Choroid plexus epithelial cell (primary cell): ENCODE data around the gene PPM1J.

Experiments
- DNase-seq: peaks from one replicate; pipeline ENCODE4 v3.0.0-alpha.2; 2010; ENCODE audit warnings: low read depth
- H3K4me3 ChIP-seq: 2 replicates; pipeline ENCODE4 v1.5.1; 2011; ENCODE audit warnings: low read depth, mild to moderate bottlenecking, control low read depth, low read length, moderate library complexity
- TF ChIP-seq, protein P1 (sequence below): conservative IDR thresholded peaks from 2 replicates; pipeline ENCODE4 v1.5.1; 2011; ENCODE audit warnings: low read depth, mild to moderate bottlenecking, control low read depth, inconsistent platforms, low read length, moderate library complexity

Gene PPM1J

DNA sequence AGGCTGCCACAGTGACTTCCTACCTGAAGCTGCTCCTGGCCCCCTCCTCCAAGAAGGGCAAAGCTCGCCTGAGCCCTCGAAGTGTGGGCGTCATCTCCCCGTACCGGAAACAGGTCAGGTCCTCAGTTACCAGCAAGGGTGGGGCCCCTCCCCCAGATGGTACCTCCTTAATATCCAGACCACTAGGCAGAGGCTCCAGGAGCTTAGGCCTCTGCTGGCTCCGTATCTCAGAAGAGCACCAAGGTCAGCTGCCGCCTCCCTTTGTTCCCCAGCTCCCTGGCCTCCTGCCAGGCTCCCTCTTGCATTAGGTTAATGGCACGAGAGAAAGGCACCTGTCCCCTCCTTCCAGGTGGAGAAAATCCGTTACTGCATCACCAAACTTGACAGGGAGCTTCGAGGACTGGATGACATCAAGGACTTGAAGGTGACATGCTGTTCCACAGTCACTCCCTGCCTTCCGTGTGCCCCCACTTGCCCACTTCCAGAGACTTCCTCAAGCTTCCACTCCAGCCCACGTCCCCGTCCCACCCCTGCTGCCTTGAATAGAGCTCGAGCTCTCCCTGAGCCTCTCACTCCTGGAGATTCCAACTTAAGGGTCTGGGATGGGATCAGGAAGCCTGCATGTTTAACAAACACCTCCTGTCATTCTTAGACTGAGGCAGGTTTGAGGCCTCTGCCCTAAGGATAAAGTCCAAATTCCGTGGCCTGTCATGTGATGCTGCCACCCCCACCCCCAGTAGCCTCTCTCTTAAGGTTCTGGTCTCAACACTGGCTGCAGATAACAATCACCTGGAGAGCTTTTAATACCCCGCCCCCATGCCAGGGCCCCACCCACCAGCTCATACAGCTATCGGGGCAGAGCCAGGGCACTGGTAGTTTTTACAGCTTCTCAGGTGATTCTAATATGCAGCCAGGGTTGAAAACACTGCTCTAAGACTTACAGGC, 16.5 kb downstream of the PPM1J start:
- TF ChIP-seq, protein P1, sequence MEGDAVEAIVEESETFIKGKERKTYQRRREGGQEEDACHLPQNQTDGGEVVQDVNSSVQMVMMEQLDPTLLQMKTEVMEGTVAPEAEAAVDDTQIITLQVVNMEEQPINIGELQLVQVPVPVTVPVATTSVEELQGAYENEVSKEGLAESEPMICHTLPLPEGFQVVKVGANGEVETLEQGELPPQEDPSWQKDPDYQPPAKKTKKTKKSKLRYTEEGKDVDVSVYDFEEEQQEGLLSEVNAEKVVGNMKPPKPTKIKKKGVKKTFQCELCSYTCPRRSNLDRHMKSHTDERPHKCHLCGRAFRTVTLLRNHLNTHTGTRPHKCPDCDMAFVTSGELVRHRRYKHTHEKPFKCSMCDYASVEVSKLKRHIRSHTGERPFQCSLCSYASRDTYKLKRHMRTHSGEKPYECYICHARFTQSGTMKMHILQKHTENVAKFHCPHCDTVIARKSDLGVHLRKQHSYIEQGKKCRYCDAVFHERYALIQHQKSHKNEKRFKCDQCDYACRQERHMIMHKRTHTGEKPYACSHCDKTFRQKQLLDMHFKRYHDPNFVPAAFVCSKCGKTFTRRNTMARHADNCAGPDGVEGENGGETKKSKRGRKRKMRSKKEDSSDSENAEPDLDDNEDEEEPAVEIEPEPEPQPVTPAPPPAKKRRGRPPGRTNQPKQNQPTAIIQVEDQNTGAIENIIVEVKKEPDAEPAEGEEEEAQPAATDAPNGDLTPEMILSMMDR, result no peak
- no peak overlapping the region for H3K4me3 ChIP-seq
- DNase-seq, result no peak

DNA sequence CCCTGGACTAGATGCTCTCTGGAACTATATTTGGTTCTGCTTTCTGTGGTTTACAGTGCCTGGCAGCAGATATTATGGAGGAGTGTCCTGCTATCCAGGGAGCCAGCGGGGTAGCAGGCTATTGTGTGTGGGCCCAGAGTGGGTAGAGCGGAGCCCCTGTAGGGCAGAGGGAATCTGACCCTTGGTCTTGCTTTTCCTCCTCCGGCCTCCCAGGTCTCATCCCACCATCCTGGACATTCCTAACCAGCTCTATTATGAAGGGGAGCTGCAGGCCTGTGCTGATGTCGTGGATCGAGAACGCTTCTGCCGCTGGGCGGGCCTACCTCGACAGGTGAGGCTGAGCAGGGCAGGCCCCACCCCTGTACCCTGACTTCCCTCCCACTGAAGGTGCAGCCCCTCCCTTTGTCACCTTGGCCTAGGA, 17.3 kb downstream of the PPM1J start:
- no peak overlapping the region for H3K4me3 ChIP-seq
- no peak for DNase-seq
- TF ChIP-seq, protein P1, result no peak

DNA sequence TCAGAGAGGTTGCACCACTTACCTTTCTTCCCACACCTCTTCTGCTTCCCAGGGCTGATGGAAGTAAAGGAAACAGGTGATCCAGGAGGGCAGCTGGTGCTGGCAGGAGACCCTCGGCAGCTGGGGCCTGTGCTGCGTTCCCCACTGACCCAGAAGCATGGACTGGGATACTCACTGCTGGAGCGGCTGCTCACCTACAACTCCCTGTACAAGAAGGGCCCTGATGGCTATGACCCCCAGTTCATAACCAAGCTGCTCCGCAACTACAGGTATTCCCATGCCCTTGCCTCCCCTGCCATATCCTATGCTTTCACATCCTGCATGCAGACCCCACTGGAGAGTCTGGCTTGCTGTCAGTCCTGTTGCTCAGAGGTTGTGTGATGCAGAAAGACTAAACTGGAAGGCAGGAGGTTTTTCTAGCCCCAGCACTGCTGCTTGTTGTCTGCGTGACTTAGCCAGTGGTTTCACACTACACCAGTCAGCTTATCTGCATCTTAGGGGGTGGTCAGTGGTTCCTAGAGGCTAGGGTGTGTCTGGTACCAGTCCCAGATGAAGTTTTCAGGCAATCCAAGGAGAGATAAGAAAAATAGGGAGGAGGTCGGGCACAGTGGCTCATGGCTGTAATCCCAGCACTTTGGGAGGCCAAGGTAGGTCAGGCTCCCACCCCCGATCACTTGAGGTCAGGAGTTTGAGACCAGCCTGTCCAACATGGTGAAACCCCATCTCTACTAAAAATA, 18.4 kb downstream of the PPM1J start:
- DNase-seq, result no peak
- no peak overlapping the region for H3K4me3 ChIP-seq
- TF ChIP-seq, protein P1, result no peak

DNA sequence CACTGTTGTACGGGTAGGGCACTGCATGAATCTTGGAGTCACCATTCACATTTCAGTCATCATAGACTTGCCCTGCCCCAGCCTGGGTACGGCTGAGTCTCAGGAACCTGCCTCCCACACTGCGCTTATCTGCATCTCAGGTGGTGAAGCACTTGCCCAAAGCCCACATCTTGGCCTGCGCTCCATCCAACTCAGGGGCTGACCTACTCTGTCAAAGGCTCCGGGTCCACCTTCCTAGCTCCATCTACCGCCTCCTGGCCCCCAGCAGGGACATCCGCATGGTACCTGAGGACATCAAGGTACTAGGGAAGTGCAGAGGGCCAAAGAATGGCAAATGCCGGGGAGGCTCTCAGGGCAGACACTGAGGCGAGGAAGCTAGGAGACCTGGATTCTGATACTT, 19.9 kb downstream of the PPM1J start:
- no peak for DNase-seq
- H3K4me3 ChIP-seq, result no peak overlapping the region
- TF ChIP-seq, protein P1, result no peak

DNA sequence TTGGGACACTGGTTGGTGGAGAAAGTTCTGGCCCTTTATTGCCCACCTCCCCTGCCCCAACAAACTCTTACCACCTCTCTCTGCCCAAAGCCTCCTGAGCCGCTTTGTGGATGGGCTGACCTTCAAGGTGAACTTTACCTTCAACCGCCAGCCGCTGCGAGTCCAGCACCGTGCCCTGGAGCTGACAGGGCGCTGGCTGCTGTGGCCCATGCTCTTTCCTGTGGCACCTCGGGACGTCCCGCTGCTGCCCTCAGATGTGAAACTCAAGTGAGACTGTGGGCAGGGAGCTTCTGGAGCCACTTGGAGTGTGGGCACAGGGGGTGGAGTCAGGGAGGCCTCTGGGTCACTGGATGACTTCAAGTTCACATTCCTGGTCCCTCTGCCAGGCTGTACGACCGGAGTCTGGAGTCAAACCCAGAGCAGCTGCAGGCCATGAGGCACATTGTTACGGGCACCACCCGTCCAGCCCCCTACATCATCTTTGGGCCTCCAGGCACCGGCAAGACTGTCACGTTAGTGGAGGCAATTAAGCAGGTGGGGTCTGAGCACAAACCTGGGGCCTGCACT, 20.7 kb downstream of the PPM1J start:
- TF ChIP-seq, protein P1, result no peak
- DNase-seq, result no peak

DNA sequence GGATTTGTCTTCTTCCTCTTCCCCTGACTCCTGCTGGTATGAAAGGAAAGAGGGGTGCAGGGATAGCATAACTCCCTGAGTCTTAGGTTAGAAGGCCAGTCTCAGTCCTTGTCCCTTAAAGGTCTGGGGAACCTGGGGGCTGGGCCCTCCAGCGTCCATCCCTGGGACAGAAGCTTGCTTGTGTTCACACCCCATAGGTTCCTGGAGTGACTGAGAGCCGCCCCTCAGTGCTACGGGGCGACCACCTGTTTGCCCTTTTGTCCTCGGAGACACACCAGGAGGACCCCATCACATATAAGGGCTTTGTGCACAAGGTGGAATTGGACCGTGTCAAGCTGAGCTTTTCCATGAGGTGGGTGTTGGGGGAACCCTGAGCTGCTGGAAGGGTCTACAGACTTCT, 21.3 kb downstream of the PPM1J start:
- H3K4me3 ChIP-seq, result no peak overlapping the region
- no peak for DNase-seq
- TF ChIP-seq, protein P1, result no peak

More for the DNA sequence above, 20.7 kb downstream of the PPM1J start:
- H3K4me3 ChIP-seq, result no peak overlapping the region
